GM19467 (cell line): ENCODE results near the gene RPTOR.

Experiments used
- ATAC-seq: cut with Tn5 transposase; IDR thresholded peaks from one replicate; pipeline ENCODE4 v1.9.1; 2021; ENCODE audit warnings: mild to moderate bottlenecking, moderate library complexity; ENCODE audit not compliant: unreplicated experiment

RPTOR gene

DNA sequence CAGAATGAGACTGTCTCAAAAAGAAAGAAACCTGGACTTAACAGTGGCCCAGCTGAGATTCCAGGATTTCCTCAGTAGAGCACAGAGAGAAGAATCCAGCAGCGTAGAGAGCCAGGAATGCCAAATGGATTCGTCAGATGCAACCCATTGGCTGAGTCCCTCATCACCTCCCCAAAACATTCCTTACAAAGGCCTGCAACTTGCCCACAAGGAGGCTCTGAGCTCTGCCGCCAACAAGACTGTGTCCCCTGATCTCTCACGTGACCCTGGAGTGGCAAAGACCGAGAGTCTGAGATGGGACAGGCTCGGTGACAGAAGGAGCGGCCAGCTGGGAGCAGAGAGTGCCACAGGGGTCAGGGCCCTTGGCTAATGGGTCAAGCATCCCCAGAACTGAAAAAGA is 440.1 kb downstream of the RPTOR start:
- no peak for ATAC-seq

DNA sequence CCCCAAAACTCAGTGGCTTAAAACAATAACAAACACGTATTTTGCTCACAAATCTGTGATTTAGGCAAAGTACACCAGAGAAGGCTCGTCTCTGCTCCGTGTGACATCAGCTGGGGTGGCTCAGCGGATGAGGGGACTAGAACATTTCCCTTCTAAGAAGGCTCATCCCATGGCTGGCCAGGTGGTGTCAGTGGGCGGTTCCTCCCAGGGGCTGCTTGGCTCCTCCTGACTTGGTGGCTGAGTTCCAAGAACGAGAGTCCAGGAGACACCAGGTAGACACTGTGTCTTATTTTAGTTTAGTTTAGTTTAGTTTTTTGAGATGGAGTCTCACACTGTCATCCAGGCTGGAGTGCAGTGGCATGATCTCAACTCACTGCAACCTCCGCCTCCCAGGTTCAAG is 441.4 kb downstream of the RPTOR start:
- ATAC-seq = no peak

DNA sequence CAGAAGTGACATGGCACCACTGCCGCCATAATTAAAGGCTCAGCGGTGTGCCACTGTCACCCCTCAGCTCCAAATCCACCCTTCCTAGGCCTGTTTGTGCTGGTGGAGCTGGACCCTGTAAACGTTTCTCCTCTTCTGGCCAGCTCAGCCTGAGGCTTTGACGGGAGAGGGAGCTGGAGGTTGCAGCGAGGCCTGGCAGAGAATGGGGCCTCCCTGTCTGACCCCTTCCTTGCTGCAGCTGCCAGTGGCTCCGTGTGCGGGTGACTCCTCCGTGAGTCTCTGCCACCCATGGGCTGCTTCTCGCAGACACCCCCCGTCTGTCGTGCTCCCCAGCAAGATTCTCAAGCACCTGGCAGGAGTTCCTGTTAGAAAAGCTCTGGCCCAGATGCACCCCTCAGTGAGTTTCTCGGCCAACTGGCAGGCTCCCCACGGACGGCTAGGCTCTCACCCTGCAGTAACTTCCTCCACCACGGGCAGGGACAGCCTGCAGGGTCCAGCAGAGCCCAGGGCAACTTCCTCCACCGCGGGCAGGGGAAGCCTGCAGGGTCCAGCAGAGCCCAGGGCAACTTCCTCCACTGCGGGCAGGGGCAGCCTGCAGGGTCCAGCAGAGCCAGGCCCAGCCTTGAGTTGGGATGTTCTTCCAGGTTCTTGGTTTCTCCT is 442.3 kb downstream of the RPTOR start:
- ATAC-seq = no peak

DNA sequence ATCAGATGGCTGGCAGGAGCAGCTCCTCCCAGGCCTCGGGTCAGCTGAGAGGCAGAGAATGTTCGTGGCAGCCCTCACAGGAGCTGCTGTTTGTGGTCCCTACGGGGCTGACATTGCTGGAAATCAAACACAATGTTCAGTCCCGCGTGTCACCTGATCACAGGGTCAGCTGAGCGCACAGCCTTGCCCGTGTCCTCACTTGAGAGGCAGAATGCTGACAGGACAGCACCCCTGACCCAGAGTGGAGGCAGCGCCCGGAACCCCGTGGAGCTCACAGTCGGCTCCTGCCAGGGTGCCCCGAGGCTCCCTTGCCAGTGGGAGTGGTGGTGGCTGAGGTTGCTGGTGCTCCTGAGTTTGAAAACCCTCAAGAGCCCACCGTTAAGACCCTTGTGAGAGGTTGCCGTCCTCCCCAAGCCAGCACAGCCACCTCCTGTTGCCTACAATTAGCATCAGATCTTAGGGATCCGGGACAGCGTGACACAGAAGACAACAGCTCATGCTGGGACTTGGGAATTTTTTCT is 443.4 kb downstream of the RPTOR start:
- no peak for ATAC-seq

DNA sequence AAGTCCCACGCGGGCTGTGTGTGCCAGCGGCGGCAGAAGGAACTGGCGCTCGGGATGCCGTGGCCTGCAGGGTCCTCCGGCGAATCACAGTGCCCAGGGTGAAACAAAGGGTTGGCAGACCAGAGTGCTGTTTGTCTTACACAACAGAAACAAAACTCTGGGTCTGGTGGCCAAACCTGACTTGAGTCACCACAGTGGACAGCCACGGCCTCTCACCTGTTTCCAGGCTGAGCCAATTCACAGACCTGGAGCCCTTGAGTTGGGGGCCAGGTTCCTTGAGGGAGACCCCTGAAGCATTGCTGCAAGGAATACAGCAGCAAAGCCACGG is 444.9 kb downstream of the RPTOR start:
- no peak for ATAC-seq

DNA sequence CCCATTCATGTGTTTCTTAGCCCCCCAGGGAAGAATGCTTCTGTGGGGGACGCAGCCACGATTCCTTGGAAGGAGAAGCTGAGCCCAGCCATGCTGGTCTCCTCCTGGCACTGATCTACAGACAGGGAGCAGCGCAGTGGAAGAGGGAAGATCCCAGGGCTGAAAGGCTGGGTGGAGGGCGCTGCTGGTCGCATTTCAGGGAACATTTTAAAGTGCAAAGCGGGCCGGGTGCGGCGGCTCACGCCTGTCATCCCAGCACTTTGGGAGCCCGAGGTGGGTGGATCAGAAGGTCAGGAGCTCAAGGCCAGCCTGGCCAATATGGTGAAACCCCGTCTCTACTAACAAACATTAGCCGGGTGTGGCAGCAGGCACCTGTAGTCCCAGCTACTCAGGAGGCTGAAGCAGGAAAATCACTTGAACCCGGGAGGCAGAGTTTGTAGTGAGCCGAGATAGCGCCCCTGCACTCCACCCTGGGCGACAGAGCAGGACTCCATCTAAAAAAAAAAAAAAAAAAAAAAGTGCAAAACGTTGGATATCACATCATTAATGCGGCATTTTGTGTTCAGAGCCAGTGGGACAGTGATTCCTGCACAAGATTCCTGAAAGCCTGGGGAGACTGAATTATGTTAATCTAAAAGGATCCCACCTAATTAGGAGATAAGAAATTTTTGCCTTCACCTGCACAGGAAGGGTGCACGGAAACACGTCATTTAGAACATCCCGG is 446.4 kb downstream of the RPTOR start:
- no peak for ATAC-seq

DNA sequence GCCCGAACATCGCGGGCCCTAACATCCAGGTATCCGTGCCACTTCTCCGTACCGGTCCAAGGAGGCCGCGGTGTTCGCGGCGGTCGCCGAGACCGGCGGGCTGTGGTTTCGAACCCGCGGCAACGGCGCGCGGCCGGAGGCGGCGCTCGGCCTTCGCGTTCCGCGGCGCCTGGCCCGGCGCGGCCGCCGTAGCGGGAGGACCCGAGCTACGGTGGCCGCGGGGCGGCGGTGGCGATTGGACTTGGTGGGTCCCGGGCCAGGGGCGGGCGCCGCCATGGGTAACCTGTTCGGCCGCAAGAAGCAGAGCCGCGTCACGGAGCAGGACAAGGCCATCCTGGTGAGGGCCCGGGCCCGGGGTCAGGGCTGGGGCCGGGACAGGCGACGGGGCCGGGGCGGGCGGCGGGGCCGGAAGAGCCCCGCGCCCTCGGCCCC is 447.0 kb downstream of the RPTOR start, which contains the start of gene CHMP6:
CHMP6 (plus strand) TSS at position 197 of the 432 bp plus-strand sequence; CDS start at position 275, 78 bp downstream.
- ATAC-seq = peak; percentile 47

DNA sequence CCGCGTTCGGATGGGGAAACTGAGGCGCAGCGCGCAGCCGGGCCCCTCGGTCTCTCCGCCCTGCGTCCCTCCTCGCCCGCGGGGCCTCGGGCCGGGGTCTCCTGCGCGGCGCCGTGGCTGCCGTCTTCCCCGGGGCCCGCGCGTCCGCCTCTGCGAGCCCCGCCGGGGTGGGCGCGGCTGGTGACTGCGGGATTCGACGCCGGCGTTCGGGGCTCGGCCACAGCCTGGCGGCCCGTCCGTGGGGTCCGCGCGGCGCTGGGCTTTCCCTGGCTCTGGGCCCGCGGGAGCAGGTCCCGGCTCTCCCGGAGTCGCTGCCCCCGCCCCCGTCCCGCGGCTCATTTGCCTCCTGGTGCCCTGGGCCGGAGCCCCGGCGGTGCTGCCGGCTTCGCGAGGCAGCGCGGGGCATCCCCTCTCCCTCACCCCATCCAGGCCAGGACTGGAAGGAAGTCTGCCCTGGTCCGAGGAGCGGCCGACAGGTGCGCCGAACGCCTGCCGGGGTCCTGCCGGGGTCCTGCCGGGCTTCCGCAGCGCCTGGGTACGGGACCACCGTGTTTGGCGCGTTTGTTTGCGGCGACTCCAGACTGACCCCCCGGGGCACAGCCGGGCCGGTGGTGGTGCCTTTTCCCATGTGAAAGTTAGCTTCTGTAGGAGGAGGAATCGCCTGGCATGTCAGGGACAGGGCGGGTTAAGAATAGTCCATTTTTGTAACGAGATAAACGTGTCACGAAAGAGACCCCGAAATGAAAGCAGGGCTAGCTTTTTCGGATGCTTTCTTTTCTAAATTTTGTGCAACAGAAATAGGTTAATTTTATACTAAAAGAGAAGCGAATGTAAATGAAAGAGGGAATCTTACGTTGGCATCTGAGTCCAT is 447.7 kb downstream of the RPTOR start:
- peak; percentile 13 for ATAC-seq

DNA sequence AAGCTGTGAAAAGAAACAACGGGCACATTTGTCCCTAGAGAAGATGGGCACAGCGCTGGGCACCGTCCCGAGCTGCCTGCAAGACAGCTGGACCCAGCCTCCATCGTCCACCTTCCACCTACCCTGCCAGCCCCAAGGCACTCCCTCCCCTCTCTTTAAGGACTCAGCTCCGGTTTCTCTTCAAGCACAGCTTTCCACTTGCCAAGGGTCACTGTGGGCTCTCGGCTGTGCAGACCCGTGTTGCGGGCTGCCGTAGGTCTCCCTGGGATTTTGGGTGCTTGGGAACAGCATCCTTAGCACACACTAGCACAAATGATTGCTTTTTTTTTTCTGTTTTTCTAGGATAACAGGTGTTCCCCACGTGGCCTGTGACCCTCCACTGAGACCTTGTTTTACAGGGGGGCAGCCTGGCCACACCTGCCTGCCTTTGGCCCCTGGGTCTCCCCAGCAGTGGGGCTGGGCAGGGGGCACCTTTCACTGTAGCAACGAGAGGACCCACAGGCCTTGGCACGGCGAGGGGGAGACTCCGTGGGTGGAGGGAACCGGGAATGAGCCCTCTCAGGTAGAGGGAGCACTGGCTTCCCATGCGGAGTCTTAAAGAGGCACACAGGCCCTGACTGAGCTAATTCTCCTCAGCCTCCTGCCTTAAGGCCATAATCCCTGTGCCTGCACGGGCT is 448.4 kb downstream of the RPTOR start:
- ATAC-seq = no peak

DNA sequence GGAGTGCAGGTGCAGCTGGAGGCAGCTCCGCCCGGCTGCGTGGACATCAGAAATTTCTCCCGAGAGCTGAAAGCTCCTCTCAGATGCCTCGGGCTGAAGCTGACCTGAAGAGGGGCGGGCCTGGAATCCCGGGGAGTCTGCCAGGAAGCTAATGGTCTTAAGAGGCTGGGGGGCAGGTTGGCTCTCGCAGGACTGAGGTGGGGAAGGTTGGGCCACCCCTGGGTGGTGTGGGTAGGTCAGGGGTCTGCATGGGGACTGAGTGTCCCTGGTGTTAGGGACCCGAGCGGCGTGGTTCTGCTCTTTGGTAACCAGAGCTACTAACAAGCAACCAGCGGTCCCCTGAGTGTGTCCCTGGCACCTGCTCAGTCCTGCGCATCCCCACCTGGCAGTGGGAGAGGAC is 450.5 kb downstream of the RPTOR start:
- ATAC-seq = no peak

DNA sequence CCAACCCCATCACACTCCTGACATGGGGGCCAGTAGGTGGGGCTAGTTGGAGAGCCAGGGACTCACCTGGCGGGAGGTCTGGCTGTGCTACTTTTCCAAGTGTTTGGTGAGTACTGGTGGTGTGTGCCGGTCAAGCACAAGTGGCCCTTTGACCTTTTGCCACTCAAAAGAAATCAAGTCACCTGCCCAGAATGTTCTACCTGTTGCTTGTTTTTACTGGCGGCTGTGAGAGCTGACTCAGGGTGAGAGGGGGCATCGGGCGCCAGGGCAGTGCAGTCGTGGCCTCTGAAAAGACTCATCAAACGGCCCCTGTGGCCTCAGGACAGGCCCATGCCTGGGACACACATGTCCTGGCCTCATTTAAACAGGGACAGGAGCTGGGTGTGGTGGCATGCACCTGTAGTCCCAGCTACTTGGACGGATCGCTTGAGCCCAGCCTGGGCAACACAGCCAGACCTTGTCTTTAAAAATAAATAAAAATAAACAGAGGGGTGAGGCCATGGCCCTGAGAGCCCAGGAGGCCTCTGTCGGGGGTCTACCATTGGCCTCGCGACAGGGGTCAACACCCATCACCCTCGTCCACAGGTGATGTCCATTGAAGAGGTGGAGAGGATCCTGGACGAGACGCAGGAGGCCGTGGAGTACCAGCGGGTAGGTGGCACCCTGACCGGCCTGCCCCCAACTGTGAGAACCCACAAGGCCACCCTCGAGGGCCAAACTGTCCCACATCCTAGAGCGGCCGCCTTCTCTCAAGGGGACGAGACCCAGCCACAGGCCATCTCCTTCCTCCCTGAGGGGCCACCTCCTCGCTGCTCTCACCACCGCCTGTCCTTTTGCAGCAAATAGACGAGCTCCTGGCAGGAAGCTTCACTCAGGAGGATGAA is 452.0 kb downstream of the RPTOR start:
- no peak for ATAC-seq

DNA sequence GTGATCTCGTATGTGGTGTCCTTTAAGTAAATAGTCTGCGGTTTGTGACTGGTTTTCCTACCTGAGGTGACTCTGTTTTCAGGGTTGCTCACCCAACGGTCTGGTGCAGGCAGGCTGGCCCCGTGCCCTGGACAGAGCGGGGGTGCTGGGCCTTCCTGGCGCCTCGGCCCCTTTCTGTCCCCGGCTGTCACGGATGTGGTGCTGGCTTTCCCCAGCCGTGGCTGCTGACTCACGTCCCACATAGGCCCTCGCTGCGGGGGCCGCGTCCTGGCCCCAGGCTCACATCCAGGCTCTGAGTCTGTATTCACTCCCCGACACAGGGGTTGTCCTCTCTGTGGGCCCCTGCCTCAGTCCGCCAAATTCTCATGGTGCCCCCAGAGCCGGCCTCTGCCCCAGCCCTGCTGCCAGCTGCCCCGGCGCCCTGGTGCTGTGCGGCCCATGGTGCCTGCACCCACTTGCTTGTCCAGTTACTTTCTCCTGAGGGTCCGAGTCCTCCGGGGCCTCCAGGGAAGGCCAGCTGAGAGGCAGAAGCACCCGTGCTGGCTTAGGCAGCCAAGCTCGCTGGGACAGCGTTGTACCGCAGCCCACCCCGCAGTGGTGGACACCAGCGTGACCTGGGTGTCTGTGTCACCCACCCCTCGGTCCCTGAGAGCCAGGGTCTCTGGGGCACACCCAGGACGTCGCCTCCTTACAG is 452.9 kb downstream of the RPTOR start:
- ATAC-seq = no peak

DNA sequence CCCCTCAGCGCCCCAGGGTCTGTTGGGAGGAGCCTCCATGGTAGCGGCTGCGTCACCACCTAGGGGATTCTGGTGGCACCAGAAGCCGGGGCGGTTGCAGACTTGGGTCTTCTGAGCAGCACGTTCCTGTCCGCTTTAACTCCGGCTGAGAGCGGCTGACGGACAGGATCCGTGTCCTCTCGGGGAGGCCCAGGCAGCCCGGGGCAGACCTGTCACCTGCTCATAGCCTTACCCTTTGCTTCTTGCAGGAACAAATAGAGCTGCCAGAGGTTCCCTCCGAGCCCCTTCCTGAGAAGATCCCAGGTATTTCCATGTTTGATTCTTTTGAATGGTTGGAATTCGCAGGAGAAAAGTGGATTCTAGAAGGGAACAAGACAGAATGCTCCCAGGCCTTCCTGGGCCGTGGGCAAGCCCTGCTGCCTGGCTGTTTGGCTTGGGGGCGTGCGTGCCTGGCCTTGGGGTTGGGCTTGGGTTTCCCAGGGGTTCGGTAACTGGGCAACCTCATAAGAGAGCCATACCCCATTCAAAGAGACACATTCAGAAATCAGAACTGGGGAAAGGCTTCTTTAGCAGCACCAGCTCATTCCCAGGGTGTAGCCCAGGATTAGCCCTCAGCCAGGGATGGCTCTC is 453.6 kb downstream of the RPTOR start:
- ATAC-seq = no peak

DNA sequence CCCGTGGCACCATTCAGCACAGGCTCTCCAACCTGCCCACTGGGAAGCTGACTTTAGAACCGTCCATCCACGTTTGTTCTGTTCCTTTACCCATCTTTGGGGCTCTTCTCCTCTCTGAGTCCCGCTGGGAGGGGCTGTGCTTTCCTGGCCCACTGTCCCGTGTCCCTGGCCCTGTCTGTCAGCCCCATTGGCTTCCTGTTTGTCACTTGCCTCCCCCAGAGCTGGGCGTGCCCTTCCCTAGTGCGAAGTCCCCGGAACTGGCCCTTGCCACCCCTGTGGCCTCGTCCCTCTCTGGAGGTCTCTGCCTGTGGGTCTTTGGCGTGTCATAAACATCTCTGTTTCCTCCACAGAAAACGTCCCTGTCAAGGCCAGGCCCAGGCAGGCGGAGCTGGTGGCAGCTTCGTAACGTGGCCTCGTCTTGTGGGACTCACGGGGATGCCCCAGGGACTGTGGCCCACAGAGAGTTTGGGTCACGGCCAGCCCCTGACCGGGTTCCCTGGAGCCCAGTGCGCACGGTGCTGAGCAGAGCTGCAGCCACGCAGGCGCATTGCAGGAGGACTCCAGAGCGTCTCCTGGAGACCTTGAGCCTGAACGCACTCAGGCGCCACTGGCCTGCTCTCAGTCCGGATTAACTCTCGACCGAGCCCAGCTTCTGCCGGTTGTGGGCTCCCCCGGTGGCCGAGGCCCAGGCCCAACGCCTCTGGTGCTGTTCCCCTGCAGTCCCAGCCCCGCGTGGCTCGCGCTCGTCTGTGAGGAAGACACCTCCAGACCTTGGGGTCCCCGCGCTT is 454.3 kb downstream of the RPTOR start:
- no peak for ATAC-seq

DNA sequence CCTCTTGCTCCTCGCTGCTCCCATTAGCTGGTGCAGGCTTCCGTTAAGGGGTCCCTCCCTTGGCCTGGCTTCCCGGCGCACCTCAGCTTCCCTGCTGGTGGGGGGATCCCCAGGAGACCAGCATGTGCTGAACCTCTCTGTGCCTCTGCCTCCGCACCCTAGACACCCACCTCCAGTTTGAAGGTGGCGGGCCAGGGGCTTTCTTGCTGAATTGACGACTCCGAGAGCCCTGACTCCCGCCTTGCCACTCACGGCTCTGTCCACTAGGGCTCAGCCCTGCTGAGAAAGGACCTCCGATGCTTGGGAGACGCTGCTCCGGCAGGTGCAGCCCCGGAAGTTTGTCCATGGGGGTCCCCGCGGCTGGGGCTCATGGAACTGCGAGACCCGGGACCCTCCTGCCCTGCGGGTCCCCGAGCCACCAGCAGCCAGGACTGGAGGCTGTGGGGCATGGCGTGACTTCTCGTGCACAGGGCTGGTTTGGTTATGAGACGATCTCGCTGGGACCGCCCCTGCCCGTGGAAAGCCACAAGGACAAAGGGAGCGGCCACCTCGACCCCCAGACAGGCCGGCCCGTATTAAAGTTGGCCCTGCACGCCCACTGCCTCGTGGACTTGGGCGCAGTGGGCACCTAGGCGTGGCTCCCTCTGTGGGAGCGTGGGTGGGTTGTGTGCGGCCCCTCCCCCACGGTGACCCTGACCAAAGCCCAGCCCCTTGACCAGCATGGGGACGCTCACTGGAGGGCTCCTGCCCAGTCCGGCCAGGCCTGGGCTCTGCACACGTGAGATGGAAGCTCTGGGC is 455.1 kb downstream of the RPTOR start:
- no peak for ATAC-seq

DNA sequence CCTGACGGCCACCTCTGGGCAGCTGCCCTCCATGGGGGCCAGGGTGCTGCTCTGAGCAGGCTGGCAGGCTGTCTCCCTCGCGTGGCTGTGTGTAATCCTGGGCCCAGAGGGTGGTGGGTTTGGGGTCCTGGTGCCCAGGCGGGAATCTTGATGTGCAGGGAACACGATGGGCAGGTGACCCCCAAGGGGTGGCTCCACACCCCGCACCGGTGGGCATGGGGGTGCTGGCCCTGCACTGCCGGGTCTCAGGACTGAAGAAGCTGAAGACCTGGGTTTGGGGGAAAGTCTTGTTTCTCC is 455.6 kb downstream of the RPTOR start:
- no peak for ATAC-seq

DNA sequence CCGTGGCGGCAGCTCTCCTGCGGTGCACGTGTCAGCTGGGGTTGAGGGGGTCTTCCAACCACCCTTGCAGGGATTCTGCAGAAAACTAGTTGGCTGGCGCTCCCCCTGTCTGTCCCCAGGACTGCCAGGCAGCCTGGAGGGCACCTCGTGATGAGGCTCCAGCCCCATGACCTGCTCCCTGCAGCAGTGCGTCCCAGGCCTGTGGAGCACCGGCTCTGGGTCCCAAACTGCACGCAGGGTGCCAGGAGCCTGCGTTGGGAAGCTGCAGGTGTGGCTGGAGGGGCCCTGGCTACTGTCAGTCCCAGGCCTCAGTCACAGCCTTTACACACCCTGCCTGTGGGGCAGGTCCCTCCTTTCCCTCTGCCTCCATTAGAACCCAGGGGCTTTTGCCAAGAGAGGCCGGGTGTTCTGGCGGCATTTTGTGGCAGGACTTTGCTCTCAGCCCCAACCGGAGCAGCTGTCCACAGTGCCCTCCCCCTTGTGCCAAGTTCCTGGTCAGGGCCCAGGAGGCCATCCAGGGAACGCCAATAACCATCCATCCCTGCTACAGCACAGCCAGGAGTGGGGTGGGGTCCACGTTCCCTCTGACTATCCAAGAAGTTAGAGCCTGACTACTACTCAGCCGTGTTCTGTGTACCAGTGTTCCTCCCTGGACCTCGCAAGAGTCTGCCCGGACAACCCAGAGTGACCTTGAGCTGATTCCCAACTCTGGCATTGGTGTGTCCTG is 456.2 kb downstream of the RPTOR start:
- no peak for ATAC-seq
